ENCODE results near the gene ADGRL3. TPM values are rescaled to one million over a fixed set of nuclear protein-coding genes. Genes with fewer than 3 reads are reported as not detected.

The ADGRL3 gene
- total RNA-seq, 1 donor from 2014 or later, result 93.6 TPM

DNA sequence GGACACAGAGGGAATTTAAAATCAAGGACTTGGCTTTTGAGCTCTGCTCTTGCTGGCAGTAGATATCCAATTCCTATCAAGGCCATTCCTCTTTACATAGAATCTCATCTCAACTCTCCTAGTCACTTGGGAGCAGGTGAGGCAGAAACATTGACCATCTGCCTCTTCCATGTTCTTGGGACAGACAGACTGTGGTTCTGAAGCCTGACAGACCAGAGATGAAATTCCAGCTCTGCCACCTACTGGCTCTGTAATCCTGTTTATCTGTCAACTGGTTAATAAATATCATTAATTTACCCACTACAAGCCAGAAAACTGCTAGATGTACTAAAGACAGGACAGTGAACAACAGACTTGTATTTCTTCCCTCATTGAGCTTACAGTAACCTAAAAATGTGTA lies 300.8 kb downstream of the ADGRL3 start:
- H4K20me1 ChIP-seq (ENCODE audit: low read depth), result no peaks in the 10 kb centered on the region
- no peak overlapping the region for H3K27ac ChIP-seq
- TF ChIP-seq, protein P1, sequence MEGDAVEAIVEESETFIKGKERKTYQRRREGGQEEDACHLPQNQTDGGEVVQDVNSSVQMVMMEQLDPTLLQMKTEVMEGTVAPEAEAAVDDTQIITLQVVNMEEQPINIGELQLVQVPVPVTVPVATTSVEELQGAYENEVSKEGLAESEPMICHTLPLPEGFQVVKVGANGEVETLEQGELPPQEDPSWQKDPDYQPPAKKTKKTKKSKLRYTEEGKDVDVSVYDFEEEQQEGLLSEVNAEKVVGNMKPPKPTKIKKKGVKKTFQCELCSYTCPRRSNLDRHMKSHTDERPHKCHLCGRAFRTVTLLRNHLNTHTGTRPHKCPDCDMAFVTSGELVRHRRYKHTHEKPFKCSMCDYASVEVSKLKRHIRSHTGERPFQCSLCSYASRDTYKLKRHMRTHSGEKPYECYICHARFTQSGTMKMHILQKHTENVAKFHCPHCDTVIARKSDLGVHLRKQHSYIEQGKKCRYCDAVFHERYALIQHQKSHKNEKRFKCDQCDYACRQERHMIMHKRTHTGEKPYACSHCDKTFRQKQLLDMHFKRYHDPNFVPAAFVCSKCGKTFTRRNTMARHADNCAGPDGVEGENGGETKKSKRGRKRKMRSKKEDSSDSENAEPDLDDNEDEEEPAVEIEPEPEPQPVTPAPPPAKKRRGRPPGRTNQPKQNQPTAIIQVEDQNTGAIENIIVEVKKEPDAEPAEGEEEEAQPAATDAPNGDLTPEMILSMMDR (IDR thresholded peaks at IDR 0.05), result peak; percentile 17
- TF ChIP-seq EZH2 (IDR thresholded peaks at IDR 0.05) (no peak), EZH2phosphoT487 (IDR thresholded peaks at IDR 0.05) (no peak)
- peaks cover 10% of the 10 kb centered on the region for H3K36me3 ChIP-seq
- no peak overlapping the region for H3K4me3 ChIP-seq
- peaks cover 4% of the 10 kb centered on the region for H3K79me2 ChIP-seq (ENCODE audit: low read depth)
- H3F3A ChIP-seq (ENCODE audit: low read depth), result peaks cover 16% of the 10 kb centered on the region
- no peaks in the 10 kb centered on the region for H3K27me3 ChIP-seq
- no peaks in the 10 kb centered on the region for H3K9me3 ChIP-seq (ENCODE audit: low read depth)
- H2AFZ ChIP-seq (replicated peaks), result no peak overlapping the region
- Mint-ChIP-seq H3K9me3 (peaks cover 7% of the 10 kb centered on the region), H3K4me3 (no peak overlapping the region), H3K4me1 (peaks cover 15% of the 10 kb centered on the region), H3K27ac (no peak overlapping the region), H3K27me3 (ENCODE audit: insufficient read depth, low read depth) (no peaks in the 10 kb centered on the region), H3K36me3 (peaks cover 22% of the 10 kb centered on the region)
- no peak overlapping the region for H3K9ac ChIP-seq
- DNase-seq (ENCODE audit: low spot score), result no peak
- H3K4me2 ChIP-seq, result no peak overlapping the region
- H3K4me1 ChIP-seq, result peaks cover 17% of the 10 kb centered on the region

DNA sequence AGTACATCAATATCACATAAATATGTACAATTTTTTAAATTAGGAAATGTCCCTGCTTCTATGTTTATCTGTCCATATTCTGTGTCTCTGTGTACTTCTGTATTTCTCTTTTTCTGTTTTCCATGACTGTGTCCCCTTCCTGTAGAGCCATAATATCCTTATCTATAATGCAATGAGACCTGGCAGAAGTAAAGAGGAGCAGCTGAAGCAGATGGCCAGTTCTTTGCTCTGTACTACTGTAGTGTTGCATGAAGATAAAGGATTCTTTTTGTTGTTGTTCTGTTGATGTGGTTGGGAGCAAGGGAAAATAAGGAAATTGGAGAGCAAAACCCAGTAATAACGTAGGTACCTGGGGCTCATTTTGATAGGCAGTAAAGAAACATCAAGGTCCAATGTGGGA lies 301.7 kb downstream of the ADGRL3 start:
- Histone ChIP-seq H3K9ac (no peak overlapping the region), H3K79me2 (ENCODE audit: low read depth) (peaks cover 4% of the 10 kb centered on the region), H4K20me1 (ENCODE audit: low read depth) (no peaks in the 10 kb centered on the region), H3K9me3 (ENCODE audit: low read depth) (no peaks in the 10 kb centered on the region), H3K36me3 (peaks cover 8% of the 10 kb centered on the region), H3K4me3 (no peak overlapping the region), H3K27me3 (no peaks in the 10 kb centered on the region), H3K4me2 (no peak overlapping the region), H3K27ac (peak overlapping the region; percentile 45), H2AFZ (replicated peaks) (no peak overlapping the region), H3K4me1 (peaks cover 24% of the 10 kb centered on the region), H3F3A (ENCODE audit: low read depth) (peaks cover 25% of the 10 kb centered on the region)
- DNase-seq (ENCODE audit: low spot score), result no peak
- H3K9me3 Mint-ChIP-seq, result peaks cover 6% of the 10 kb centered on the region
- H3K4me1 Mint-ChIP-seq, result peaks cover 24% of the 10 kb centered on the region
- peaks cover 21% of the 10 kb centered on the region for H3K36me3 Mint-ChIP-seq
- H3K27ac Mint-ChIP-seq, result no peak overlapping the region
- H3K27me3 Mint-ChIP-seq (ENCODE audit: insufficient read depth, low read depth), result no peaks in the 10 kb centered on the region
- TF ChIP-seq EZH2phosphoT487 (IDR thresholded peaks at IDR 0.05) (no peak), EZH2 (IDR thresholded peaks at IDR 0.05) (no peak)
- TF ChIP-seq, protein P1 (IDR thresholded peaks at IDR 0.05), result no peak
- H3K4me3 Mint-ChIP-seq, result no peak overlapping the region

DNA sequence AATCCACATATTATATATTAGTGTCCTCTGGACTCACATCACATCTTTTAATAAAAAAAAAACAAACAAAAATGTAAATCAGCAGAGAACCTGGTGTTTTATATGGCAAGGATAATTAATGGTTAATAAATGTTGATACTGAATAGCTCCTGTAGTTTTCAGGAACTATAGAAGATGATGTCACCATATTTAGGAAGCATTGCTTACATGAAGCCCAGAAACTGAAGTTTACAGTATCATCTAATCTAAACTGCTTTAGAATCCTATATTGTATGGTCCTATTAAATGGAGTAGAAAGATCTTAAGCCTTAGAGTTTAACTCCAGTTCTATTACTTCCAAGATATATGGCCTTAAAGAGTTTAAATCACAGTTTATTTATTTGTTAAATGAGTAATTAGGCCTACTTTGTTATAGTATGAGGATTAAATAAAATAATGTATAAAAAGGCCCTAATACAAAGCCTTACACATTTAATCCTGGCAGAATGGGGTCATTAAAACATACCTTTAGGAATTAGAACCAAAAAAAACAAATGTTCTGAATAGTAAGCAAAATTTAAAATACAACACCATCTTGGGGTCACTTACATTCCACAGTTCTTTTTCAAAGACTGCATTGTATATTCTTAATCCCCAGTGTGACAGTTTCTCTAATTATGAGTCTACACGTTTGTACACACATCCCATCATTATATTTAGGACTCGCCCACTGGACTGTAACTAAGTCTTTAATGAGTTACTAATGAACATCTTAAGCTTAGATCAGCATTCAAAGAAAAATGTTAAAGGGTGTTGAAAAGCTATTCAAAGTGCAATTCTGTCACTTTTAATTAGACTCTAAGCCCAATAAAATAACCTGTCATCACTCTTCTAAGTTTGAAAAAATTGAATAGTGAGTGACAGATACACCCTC lies 305.9 kb downstream of the ADGRL3 start:
- H3K9ac ChIP-seq, result no peak overlapping the region
- H3K4me3 ChIP-seq, result no peak overlapping the region
- peak; percentile 72 for DNase-seq (ENCODE audit: low spot score)
- H3K36me3 ChIP-seq, result no peaks in the 10 kb centered on the region
- H3K4me1 ChIP-seq, result peaks cover 42% of the 10 kb centered on the region
- peak overlapping the region; percentile 84 for H3K27ac ChIP-seq
- no peaks in the 10 kb centered on the region for H3K27me3 Mint-ChIP-seq (ENCODE audit: insufficient read depth, low read depth)
- no peak overlapping the region for H3K4me3 Mint-ChIP-seq
- H3K4me1 Mint-ChIP-seq, result peaks cover 29% of the 10 kb centered on the region
- H3K9me3 ChIP-seq (ENCODE audit: low read depth), result no peaks in the 10 kb centered on the region
- H3F3A ChIP-seq (ENCODE audit: low read depth), result peaks cover 34% of the 10 kb centered on the region
- H3K36me3 Mint-ChIP-seq, result peaks cover 24% of the 10 kb centered on the region
- H3K9me3 Mint-ChIP-seq, result peaks cover 24% of the 10 kb centered on the region
- H4K20me1 ChIP-seq (ENCODE audit: low read depth), result no peaks in the 10 kb centered on the region
- TF ChIP-seq EZH2phosphoT487 (IDR thresholded peaks at IDR 0.05), result peak; percentile 76
- no peak for TF ChIP-seq EZH2 (IDR thresholded peaks at IDR 0.05)
- TF ChIP-seq, protein P1 (IDR thresholded peaks at IDR 0.05), result no peak
- H3K27me3 ChIP-seq, result no peaks in the 10 kb centered on the region
- peak overlapping the region; percentile 63 for H3K4me2 ChIP-seq
- no peak overlapping the region for H2AFZ ChIP-seq (replicated peaks)
- H3K27ac Mint-ChIP-seq, result no peak overlapping the region
- peaks cover 22% of the 10 kb centered on the region for H3K79me2 ChIP-seq (ENCODE audit: low read depth)

All from neural progenitor cell (in vitro differentiated cells).